Measurements from ENCODE around the gene NMB.

DNA sequence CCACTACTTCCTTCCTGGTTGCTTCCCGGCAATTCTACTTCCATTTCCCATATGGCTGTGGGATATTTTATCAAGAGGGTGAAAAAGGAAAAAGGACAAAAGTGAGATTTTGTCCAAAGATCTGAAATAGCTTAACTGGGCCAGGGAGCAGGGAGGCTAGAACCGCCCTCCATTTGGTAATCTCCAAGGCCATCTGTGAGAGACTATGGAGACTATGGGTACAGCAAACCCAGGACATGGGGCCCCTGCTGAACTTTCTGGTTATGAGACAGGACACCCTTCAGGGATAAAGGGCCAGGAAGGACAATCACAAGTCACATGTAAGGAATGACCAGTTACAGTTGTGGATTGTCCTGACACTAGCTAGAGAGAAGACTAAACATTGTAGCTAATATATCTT is 32.9 kb downstream of the NMB start:
- TF ChIP-seq, protein P1, sequence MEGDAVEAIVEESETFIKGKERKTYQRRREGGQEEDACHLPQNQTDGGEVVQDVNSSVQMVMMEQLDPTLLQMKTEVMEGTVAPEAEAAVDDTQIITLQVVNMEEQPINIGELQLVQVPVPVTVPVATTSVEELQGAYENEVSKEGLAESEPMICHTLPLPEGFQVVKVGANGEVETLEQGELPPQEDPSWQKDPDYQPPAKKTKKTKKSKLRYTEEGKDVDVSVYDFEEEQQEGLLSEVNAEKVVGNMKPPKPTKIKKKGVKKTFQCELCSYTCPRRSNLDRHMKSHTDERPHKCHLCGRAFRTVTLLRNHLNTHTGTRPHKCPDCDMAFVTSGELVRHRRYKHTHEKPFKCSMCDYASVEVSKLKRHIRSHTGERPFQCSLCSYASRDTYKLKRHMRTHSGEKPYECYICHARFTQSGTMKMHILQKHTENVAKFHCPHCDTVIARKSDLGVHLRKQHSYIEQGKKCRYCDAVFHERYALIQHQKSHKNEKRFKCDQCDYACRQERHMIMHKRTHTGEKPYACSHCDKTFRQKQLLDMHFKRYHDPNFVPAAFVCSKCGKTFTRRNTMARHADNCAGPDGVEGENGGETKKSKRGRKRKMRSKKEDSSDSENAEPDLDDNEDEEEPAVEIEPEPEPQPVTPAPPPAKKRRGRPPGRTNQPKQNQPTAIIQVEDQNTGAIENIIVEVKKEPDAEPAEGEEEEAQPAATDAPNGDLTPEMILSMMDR (conservative IDR thresholded peaks at IDR 0.05 in 1 of 2, IDR thresholded peaks at IDR 0.05 in 1 of 2; ENCODE audit: extremely low read depth in 1 of 2, insufficient read depth in 1 of 2, low read depth in 1 of 2, low read length in 2 of 2) = no peak
- no peak for TF ChIP-seq EZH2 (IDR thresholded peaks at IDR 0.05; ENCODE audit: borderline replicate concordance, low read length)
